ENCODE data around the gene CBX8.

Gene CBX8

DNA sequence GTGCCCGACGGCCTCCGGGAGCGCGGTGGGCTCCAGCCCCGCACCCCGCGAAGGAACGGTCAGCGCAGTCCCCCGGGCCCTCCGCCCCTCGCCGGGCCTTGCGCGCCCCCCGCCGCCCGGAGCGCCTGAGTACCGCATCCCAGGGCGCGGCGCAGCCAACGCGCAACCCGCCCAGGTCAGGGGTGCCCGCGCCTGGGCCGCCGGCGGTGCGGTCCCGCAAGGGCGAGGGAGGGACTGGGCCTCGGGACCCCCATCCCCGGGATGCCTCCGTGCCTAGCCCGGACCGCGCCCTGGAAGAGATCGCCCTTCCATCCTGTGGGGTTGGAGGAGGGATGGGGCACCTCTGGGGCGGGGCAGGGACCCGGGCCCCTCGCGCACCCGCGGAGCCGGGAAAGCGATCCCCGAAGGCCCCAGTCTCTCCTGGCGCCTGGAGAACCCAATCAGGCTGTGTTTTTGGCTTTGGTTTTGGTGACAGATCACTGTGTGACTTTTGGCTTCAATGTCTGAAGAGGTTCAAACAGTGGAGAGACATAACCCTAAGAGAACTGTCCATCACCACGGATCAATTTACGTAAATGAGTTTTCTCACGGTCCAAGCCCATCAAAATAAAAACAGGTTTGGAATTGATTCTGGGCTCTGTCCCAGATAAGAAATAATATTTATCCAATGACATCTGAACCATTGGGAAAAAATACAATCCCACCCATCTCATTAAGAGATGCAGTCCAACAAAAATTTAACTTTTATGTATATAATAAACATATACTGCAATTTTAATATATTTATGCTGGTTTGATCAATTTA lies 48.4 kb downstream of the CBX8 start:
- peak; percentile 47 for DNase-seq

- DNase-seq = peak; percentile 70
These were observed 49.2 kb downstream of the CBX8 start for GRCh38 chr17:79747508-79748294.

DNA sequence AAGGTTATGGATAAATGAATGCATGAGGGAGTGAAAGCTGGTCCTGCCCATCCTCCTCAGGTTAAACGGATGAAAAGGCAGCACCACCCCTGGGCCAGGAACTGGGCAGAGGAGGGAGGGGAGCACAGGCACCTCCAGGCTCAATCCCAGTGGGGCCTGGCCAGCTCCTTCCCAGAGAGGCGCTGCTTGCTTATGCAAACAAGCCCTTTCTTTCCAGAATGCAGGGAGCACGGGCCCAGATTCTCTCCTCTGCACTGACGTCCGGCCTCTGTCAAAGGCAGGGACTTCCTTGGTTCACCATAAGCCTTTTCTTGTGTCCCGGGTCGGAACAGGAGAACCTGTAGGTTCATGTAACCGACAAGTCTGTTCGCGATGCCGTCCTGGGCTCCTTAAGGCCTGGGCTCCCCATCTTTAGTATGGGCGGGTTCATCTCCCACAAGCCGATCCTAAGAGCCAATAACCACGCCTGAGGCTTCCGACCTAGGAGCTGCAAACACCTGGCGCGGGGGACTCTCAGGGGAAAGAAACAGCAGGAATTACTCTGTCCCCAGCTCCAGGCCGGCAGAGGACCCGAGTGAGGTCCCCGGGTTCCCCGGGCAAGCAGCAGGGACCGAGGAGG lies 49.9 kb downstream of the CBX8 start:
- peak; percentile 65 for DNase-seq

GRCh38 chr17:79745641-79746105 lies 51.2 kb downstream of the CBX8 start:
- no peak for DNase-seq

DNA sequence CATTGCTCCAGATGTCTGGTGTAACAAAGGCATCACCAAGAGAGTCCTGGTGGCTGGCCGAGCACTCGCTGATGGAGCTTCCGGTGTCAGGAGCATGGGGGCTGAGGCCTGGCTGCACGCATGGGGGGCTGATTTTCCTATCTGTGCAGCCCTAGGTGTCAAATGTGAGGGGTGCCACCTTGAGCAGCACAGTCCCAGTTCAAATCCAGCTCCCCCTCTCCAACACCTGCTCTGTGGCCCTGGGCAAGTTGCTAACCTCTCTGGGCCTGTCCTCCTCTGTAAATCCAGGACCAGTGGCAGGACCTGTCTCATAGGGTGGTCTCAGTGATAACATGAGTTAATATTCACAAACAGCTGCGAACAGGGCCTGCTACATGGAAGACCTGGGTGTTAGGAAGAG lies 53.3 kb downstream of the CBX8 start:
- DNase-seq = no peak

DNA sequence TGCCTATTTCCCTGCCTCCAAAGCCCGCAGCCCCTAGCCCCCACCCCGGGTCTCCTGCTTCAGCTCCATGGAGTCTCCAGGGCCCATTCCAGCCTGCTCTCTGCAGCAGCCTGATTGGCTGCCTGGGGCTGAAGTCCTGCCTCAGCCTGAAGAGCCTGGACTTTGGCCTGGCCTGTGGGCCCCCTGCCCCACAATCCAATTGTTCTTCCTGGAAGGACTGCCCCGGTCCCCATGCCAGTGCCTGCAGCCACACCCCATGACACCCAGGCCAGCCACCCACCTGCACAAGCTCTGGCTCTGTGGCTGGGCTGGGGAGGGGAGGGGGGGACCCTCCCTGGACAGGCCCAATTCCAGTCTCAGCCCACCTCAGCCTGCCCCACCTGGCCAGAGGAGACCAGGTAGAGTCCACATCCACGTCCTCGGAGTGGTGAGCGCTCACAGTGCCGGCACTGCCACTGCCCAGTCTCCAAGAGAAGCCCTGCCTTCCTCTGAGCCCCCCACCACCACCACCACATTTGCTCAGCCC lies 53.9 kb downstream of the CBX8 start:
- DNase-seq = no peak

DNA sequence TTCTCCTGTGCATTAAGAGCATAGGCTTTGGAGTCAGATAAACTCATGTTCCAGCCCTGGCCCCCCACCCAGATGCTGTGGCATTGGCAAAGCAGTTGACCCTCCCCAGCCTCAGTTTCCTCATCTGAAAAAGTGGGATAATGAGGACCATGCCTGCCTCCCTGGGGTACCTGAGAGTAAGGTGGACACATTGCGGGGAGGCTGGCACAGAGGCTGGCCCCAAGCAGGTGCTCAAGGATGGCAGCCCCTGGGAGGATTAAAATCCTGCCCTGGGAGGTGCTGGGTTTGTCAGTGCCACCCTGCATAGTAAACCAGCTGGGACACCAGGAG lies 54.3 kb downstream of the CBX8 start:
- DNase-seq = no peak
